Naive thymus-derived CD4-positive, alpha-beta T cell (primary cell): Measurements from ENCODE around the gene CEP55. TPM values are rescaled to one million over a fixed set of nuclear protein-coding genes. Genes with fewer than 3 reads are reported as not detected.

ENCODE experiments used
- ATAC-seq: fragments of 150-1000 bp; cut with Tn5 transposase; 2 replicates; pipeline ENCODE4 v1.10.0; 2021; ENCODE audit warnings: mild to moderate bottlenecking, moderate library complexity
- CTCF ChIA-PET: fragments of 350-600 bp; sonication (Branson Sonifier 250); formaldehyde crosslinking; loops from one replicate; lab custom pipeline; 2021; ENCODE audit warnings: antibody characterized with exemption; lab: Charles Lee
- POLR2A ChIA-PET: fragments of 350-600 bp; sonication (Branson Sonifier 250); formaldehyde crosslinking; loops from one replicate; lab custom pipeline; 2021; ENCODE audit warnings: antibody characterized with exemption, inconsistent platforms; lab: Charles Lee
- DNase-seq, 9 donors: peaks; one replicate each; pipeline versions ENCODE4 v3.0.0 to v3.0.0-alpha.2; 2020 to 2022; ENCODE audit warnings: mixed read lengths in 1 of 9
- H3K27ac ChIP-seq: one replicate; pipeline ENCODE4 v1.7.0; 2013; ENCODE audit warnings: mild to moderate bottlenecking, low read depth, low read length, moderate library complexity
- H3K27me3 ChIP-seq, 2 donors: one replicate each; pipeline ENCODE4 v1.7.0; 2013; ENCODE audit warnings: low read length in 2 of 2, mild to moderate bottlenecking in 2 of 2, moderate library complexity in 2 of 2; ENCODE audit not compliant: control insufficient read depth in 2 of 2, insufficient read depth in 2 of 2
- H3K36me3 ChIP-seq, 3 experiments: 1 replicate in 2 of 3; 2 replicates in 1 of 3; pipeline ENCODE4 v1.7.0; 2013; ENCODE audit warnings: low read length in 3 of 3, mild to moderate bottlenecking in 3 of 3, moderate library complexity in 1 of 3; ENCODE audit not compliant: insufficient read depth in 3 of 3, control insufficient read depth in 2 of 3
- H3K4me1 ChIP-seq, 2 donors: one replicate each; pipeline ENCODE4 v1.7.0; 2013; ENCODE audit warnings: low read length in 2 of 2, mild to moderate bottlenecking in 2 of 2, moderate library complexity in 1 of 2; ENCODE audit not compliant: control insufficient read depth in 2 of 2, insufficient read depth in 2 of 2
- H3K4me3 ChIP-seq: 2 replicates; pipeline ENCODE4 v1.7.0; 2013; ENCODE audit warnings: mild to moderate bottlenecking, low read length
- H3K9me3 ChIP-seq, 3 experiments: 1 replicate in 2 of 3; 2 replicates in 1 of 3; pipeline ENCODE4 v1.7.0; 2013; ENCODE audit warnings: low read length in 3 of 3; ENCODE audit not compliant: control insufficient read depth in 2 of 3
- H3K27ac Mint-ChIP-seq, 9 donors: one replicate each; pipeline ENCODE4 v1.8.0; 2020 to 2022; ENCODE audit warnings: mixed read lengths in 9 of 9, mild to moderate bottlenecking in 8 of 9, moderate library complexity in 5 of 9, inconsistent platforms in 2 of 9
- H3K27me3 Mint-ChIP-seq, 5 donors: one replicate each; pipeline ENCODE4 v1.8.0; 2021 to 2022; ENCODE audit warnings: mixed read lengths in 5 of 5, mild to moderate bottlenecking in 1 of 5
- H3K36me3 Mint-ChIP-seq, 5 donors: one replicate each; pipeline ENCODE4 v1.8.0; 2020 to 2022; ENCODE audit warnings: mixed read lengths in 5 of 5, mild to moderate bottlenecking in 3 of 5, inconsistent platforms in 1 of 5
- H3K4me1 Mint-ChIP-seq, 7 donors: one replicate each; pipeline ENCODE4 v1.8.0; 2020 to 2022; ENCODE audit warnings: mixed read lengths in 7 of 7, mild to moderate bottlenecking in 3 of 7, inconsistent platforms in 1 of 7
- H3K4me3 Mint-ChIP-seq, 10 donors: one replicate each; pipeline ENCODE4 v1.8.0; 2020 to 2022; ENCODE audit warnings: mild to moderate bottlenecking in 10 of 10, mixed read lengths in 10 of 10, moderate library complexity in 6 of 10, inconsistent platforms in 2 of 10
- H3K9me3 Mint-ChIP-seq, 11 donors: one replicate each; pipeline ENCODE4 v1.8.0; 2020 to 2022; ENCODE audit warnings: mixed read lengths in 11 of 11, mild to moderate bottlenecking in 4 of 11, inconsistent platforms in 1 of 11, moderate library complexity in 1 of 11
- intact Hi-C, 2 donors: fragments of 100-400 bp; cut with micrococcal nuclease; formaldehyde crosslinking; loops; one replicate each; pipeline ENCODE4 v1.15.1; 2023
- polyA plus RNA-seq, 2 donors: library from polyadenylated mRNA; unstranded; fragments of 300-500 nt; fragmentation: Illumina TruSeq; gene quantifications; one replicate each; pipeline ENCODE4 v1.2.3, GENCODE V29; 2021
- total RNA-seq, 6 experiments: library from RNA in 5 of 6; stranded (reverse) in 5 of 6; gene quantifications; 1 replicate in 5 of 6; 2 replicates in 1 of 6; pipeline ENCODE4 v1.2.3 and lab custom pipeline; 2021 to 2026

The CEP55 gene
- 10 to 100 TPM in 1 of 5 experiments, under 1 TPM in 1, not detected in 3; 0.54 to 48.6 TPM for total RNA-seq
- not detected for polyA plus RNA-seq
- not detected for total RNA-seq (lab: John Stamatoyannopoulos, UW)

DNA sequence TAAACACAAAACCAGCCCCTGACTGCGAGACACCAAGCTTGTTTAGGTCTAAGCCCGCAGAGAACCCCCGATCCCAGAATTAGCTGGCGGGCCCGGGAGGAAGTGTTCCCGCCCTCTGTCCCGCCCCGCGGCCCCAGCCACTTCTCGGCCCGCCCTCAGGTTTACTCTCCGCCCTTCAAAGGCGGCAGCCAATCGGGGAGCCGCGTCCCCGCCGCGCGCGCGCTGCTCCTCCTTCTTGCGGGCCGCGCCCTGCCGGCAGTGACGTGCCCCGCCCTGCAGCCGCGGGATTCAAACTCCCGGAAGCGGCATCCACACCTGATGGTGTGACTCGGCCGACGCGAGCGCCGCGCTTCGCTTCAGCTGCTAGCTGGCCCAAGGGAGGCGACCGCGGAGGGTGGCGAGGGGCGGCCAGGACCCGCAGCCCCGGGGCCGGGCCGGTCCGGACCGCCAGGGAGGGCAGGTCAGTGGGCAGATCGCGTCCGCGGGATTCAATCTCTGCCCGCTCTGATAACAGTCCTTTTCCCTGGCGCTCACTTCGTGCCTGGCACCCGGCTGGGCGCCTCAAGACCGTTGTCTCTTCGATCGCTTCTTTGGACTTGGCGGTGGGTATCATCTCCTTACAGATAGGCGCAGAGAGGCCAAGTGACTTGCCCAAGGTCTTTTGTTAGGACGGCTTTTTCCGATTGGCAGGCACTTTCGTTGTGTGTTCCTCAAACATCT is at the start of gene CEP55:
Gene CEP55, plus strand, starts transcription at position 291 of the 720 bp plus-strand sequence. CDS start 3,440 bp downstream, outside the sequence.
- Histone ChIP-seq H3K4me3 (peak within 1 kb of the TSS; percentile 100), H3K36me3 (no peaks in the 10 kb centered on the region), H3K4me1 (peaks cover 7 to 11% of the 10 kb centered on the region in 2 donors), H3K9me3 (no peaks in the 10 kb centered on the region), H3K27me3 (no peaks in the 10 kb centered on the region), H3K27ac (no peak within 1 kb of the TSS)
- Mint-ChIP-seq H3K36me3 (peaks cover 0 to 9% (median 0%) of the 10 kb centered on the region in 5 donors), H3K4me3 (peak within 1 kb of the TSS; percentile 84 to 95 (median 92)), H3K27ac (peak within 1 kb of the TSS in 8 of 9 donors; percentile 13 to 90 (median 72)), H3K9me3 (peaks cover 0 to 2% (median 0%) of the 10 kb centered on the region in 11 donors), H3K27me3 (peaks cover 0 to 9% (median 7%) of the 10 kb centered on the region in 5 donors), H3K4me1 (peaks cover 0 to 48% (median 12%) of the 10 kb centered on the region in 7 donors)
- ChIA-PET POLR2A (interaction anchor here (0.7 kb wide), 1 partner anchor 1205 kb away, joined by 3 read pairs; no protein-coding TSS in a partner anchor), CTCF (interaction anchor here (0.6 to 1.2 kb wide), 2 partner anchors 14 to 620 kb away, joined by 3 to 6 read pairs; partner anchors contain the start of gene MYOF)
- ATAC-seq (peak; percentile 100), DNase-seq (peak; percentile 90 to 97 (median 94))
- intact Hi-C loops = loop anchor here (1.0 to 10.0 kb wide), 18 partner anchors 8 to 1702 kb away; partner anchors contain the start of genes EXOC6 (in 2 of the 2), FRA10AC1 (in 2 of the 2), MYOF (in 2 of the 2) and TNKS2 (in 2 of the 2)

DNA sequence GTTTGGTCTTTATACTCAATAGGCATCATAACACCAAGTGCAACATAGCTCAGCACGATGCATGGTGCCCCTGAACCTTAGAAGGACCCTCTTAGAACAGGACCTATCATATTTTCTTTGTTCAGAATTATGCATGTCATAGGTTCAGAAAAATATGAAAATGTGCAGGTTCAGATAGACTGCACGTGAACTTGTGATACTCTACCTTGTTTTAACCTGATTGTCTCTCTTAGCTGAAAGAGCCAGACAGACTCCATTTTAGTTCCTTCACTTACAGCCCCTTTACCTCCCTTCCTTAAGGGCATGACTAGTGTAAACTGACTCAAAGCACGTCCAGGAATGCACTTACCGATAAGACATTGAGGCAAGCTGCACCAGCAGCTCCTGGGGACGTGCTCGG is 49.4 kb upstream of the CEP55 start:
- Histone ChIP-seq H3K4me1 (no peaks in the 10 kb centered on the region), H3K36me3 (no peaks in the 10 kb centered on the region), H3K9me3 (no peaks in the 10 kb centered on the region), H3K27me3 (no peaks in the 10 kb centered on the region), H3K27ac (no peak overlapping the region), H3K4me3 (no peak overlapping the region)
- H3K27me3 Mint-ChIP-seq = no peaks in the 10 kb centered on the region
- DNase-seq (no peak), ATAC-seq (no peak)
- H3K4me3 Mint-ChIP-seq = no peak overlapping the region
- peak overlapping the region in 1 of 9 donors; percentile 28 for H3K27ac Mint-ChIP-seq
- peaks cover 0 to 9% (median 8%) of the 10 kb centered on the region in 7 donors for H3K4me1 Mint-ChIP-seq
- no peaks in the 10 kb centered on the region for H3K36me3 Mint-ChIP-seq
- POLR2A ChIA-PET = no interaction called here
- H3K9me3 Mint-ChIP-seq = peaks cover 0 to 6% (median 0%) of the 10 kb centered on the region in 11 donors
- intact Hi-C loops = no loop called here
- CTCF ChIA-PET = no interaction called here

DNA sequence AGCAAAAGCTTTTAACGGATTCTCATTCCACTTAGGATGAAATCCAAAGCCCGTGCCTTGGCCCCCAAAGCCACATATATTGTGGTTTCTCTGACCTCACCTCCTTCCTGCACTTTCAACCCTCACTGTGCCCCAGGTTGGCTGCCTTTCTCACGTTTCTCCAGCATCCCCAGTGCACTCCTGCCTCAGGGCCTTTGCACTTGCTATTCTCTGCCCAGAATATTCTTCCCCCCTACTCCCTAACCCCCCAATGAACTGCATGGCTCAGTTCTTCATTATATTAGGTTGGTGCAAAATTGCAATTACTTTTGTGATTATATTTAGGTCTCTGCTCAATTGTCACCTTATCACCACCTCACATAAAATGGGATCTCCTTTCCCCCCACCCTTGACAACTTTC is 48.4 kb upstream of the CEP55 start:
- Histone ChIP-seq H3K27me3 (no peaks in the 10 kb centered on the region), H3K27ac (no peak overlapping the region), H3K4me3 (no peak overlapping the region), H3K4me1 (no peaks in the 10 kb centered on the region), H3K9me3 (no peaks in the 10 kb centered on the region), H3K36me3 (no peaks in the 10 kb centered on the region)
- Mint-ChIP-seq H3K27me3 (no peaks in the 10 kb centered on the region), H3K36me3 (no peaks in the 10 kb centered on the region), H3K4me1 (peaks cover 0 to 15% (median 11%) of the 10 kb centered on the region in 7 donors), H3K9me3 (peaks cover 0 to 6% (median 0%) of the 10 kb centered on the region in 11 donors), H3K27ac (no peak overlapping the region), H3K4me3 (no peak overlapping the region)
- intact Hi-C loops = no loop called here
- DNase-seq = no peak
- CTCF ChIA-PET = no interaction called here
- POLR2A ChIA-PET = no interaction called here
- ATAC-seq = no peak

GRCh38 chr10:93451244-93451947 is 45.0 kb upstream of the CEP55 start:
- H3K4me1 ChIP-seq = no peaks in the 10 kb centered on the region
- intact Hi-C loops = no loop called here
- Mint-ChIP-seq H3K4me3 (peak overlapping the region in 1 of 10 donors; percentile 35), H3K27me3 (no peaks in the 10 kb centered on the region), H3K36me3 (no peaks in the 10 kb centered on the region), H3K9me3 (peaks cover 0 to 1% (median 0%) of the 10 kb centered on the region in 11 donors), H3K27ac (no peak overlapping the region), H3K4me1 (peaks cover 0 to 15% (median 11%) of the 10 kb centered on the region in 7 donors)
- ChIA-PET POLR2A (no interaction called here), CTCF (no interaction called here)
- H3K36me3 ChIP-seq = no peaks in the 10 kb centered on the region
- DNase-seq (no peak), ATAC-seq (no peak)
- H3K4me3 ChIP-seq = no peak overlapping the region
- H3K27me3 ChIP-seq = no peaks in the 10 kb centered on the region
- H3K9me3 ChIP-seq = no peaks in the 10 kb centered on the region
- no peak overlapping the region for H3K27ac ChIP-seq

DNA sequence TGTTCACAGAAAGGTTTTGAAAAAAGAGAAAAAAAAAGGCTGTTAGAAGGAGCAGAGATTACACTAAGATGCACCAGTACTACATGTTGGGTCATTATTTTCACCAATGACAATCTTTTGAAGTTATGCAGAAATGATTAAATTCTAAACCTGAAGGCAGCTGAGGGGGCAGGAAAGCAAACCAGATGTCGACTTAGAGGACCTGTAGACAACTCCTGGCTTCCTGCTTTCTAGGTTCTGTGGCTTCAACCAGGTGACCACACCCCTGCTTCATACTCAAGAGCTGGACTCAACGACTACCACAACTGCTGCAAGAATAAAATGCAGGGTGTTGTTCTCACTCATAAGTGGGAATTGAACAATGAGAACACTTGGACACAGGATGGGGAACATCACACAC is 44.3 kb upstream of the CEP55 start:
- Histone ChIP-seq H3K27ac (no peak overlapping the region), H3K4me3 (no peak overlapping the region), H3K4me1 (no peaks in the 10 kb centered on the region), H3K27me3 (no peaks in the 10 kb centered on the region), H3K36me3 (no peaks in the 10 kb centered on the region), H3K9me3 (no peaks in the 10 kb centered on the region)
- ATAC-seq (no peak), DNase-seq (no peak)
- intact Hi-C loops = no loop called here
- ChIA-PET CTCF (no interaction called here), POLR2A (no interaction called here)
- H3K4me3 Mint-ChIP-seq = peak overlapping the region in 1 of 10 donors; percentile 35
- H3K27me3 Mint-ChIP-seq = no peaks in the 10 kb centered on the region
- H3K36me3 Mint-ChIP-seq = no peaks in the 10 kb centered on the region
- H3K9me3 Mint-ChIP-seq = peaks cover 0 to 1% (median 0%) of the 10 kb centered on the region in 11 donors
- peak overlapping the region in 2 of 9 donors; percentile 43 to 53 for H3K27ac Mint-ChIP-seq
- H3K4me1 Mint-ChIP-seq = peaks cover 0 to 15% (median 11%) of the 10 kb centered on the region in 7 donors

DNA sequence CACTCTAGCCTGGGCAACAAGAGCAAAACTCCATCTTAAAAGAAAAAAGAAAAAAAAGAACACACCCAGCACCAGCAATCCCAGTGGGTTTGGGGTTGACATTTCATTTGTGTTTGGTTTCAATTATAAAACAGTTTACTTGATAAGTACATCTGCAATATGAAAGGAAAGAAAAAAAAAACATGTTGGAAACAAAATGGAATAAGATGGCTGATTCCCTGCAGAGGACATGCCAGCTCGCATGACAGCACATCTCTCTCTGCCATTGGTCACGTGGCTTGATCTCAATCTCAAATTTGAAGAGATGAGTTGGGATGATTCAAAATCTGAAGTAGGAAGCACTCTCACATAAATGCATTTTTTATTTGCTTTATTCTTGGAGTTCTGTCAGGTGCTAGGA is 42.3 kb upstream of the CEP55 start:
- H3K27ac Mint-ChIP-seq = no peak overlapping the region
- no peaks in the 10 kb centered on the region for H3K9me3 ChIP-seq

More for the DNA sequence above, 42.3 kb upstream of the CEP55 start:
- intact Hi-C loops = no loop called here
- DNase-seq = no peak
- no peaks in the 10 kb centered on the region for H3K36me3 ChIP-seq
- H3K4me3 ChIP-seq = no peak overlapping the region
- no peaks in the 10 kb centered on the region for H3K27me3 ChIP-seq
- Mint-ChIP-seq H3K27me3 (no peaks in the 10 kb centered on the region), H3K9me3 (no peaks in the 10 kb centered on the region), H3K36me3 (no peaks in the 10 kb centered on the region), H3K4me3 (no peak overlapping the region), H3K4me1 (peaks cover 0 to 15% (median 11%) of the 10 kb centered on the region in 7 donors)
- H3K4me1 ChIP-seq = no peaks in the 10 kb centered on the region
- POLR2A ChIA-PET = no interaction called here
- CTCF ChIA-PET = no interaction called here
- ATAC-seq = no peak
- no peak overlapping the region for H3K27ac ChIP-seq
